Osteocyte (in vitro differentiated cells): ENCODE results near the gene RWDD3. TPM values are rescaled to one million over a fixed set of nuclear protein-coding genes. Genes with fewer than 3 reads are reported as not detected.

Experiments used
- DNase-seq: peaks from one replicate; pipeline ENCODE4 v3.0.0; 2021; ENCODE audit warnings: mixed read lengths; ENCODE audit not compliant: unreplicated experiment; ENCODE audit errors: extremely low spot score
- H3K27ac Mint-ChIP-seq: one replicate; pipeline ENCODE4 v1.8.0; 2021; ENCODE audit warnings: mild to moderate bottlenecking, mixed read lengths; ENCODE audit not compliant: unreplicated experiment
- H3K27me3 Mint-ChIP-seq: one replicate; pipeline ENCODE4 v1.8.0; 2021; ENCODE audit warnings: mixed read lengths; ENCODE audit not compliant: unreplicated experiment
- H3K36me3 Mint-ChIP-seq: one replicate; pipeline ENCODE4 v1.8.0; 2021; ENCODE audit warnings: mixed read lengths; ENCODE audit not compliant: unreplicated experiment
- H3K4me1 Mint-ChIP-seq: one replicate; pipeline ENCODE4 v1.8.0; 2021; ENCODE audit warnings: mixed read lengths; ENCODE audit not compliant: unreplicated experiment
- H3K4me3 Mint-ChIP-seq: one replicate; pipeline ENCODE4 v1.8.0; 2021; ENCODE audit warnings: mild to moderate bottlenecking, moderate library complexity, mixed read lengths; ENCODE audit not compliant: unreplicated experiment
- H3K9me3 Mint-ChIP-seq: one replicate; pipeline ENCODE4 v1.8.0; 2021; ENCODE audit warnings: mixed read lengths; ENCODE audit not compliant: unreplicated experiment
- total RNA-seq: library from RNA; stranded (reverse); gene quantifications from 2 replicates; pipeline ENCODE4 v1.2.1, GENCODE V29; 2021
- TF ChIP-seq, protein P1 (sequence below): fragments of 200-600 bp; sonication (generic); IDR thresholded peaks from 2 replicates; pipeline ENCODE4 v1.5.0; 2021; ENCODE audit warnings: antibody characterized with exemption, mild to moderate bottlenecking, moderate library complexity

The RWDD3 gene
- total RNA-seq, 1 donor from 2014 or later: 13.1 TPM

DNA sequence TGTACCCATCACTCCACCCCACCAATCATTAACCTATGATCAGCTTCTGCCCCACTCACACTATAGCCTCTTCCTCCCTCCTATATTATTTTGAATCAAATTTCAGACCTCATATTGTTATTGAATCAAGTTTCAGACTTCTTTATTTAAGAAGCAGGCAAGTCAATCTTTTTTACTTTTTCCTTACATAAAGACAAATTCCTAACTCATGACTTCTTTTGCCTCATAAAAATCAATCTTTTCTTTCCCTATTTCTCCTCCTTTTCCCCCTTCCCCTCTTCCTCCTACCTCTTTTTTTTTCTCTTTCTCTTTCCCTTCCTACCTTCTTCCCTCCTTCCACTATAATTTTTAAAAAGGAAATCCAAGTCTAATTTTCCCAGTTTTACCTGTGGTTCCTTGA is 4.3 kb upstream of the RWDD3 start:
- peaks cover 45% of the 10 kb centered on the region for H3K27me3 Mint-ChIP-seq
- TF ChIP-seq, protein P1, sequence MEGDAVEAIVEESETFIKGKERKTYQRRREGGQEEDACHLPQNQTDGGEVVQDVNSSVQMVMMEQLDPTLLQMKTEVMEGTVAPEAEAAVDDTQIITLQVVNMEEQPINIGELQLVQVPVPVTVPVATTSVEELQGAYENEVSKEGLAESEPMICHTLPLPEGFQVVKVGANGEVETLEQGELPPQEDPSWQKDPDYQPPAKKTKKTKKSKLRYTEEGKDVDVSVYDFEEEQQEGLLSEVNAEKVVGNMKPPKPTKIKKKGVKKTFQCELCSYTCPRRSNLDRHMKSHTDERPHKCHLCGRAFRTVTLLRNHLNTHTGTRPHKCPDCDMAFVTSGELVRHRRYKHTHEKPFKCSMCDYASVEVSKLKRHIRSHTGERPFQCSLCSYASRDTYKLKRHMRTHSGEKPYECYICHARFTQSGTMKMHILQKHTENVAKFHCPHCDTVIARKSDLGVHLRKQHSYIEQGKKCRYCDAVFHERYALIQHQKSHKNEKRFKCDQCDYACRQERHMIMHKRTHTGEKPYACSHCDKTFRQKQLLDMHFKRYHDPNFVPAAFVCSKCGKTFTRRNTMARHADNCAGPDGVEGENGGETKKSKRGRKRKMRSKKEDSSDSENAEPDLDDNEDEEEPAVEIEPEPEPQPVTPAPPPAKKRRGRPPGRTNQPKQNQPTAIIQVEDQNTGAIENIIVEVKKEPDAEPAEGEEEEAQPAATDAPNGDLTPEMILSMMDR: no peak
- H3K27ac Mint-ChIP-seq: no peak overlapping the region
- no peak for DNase-seq
- no peaks in the 10 kb centered on the region for H3K9me3 Mint-ChIP-seq
- peaks cover 11% of the 10 kb centered on the region for H3K4me1 Mint-ChIP-seq
- H3K4me3 Mint-ChIP-seq: no peak overlapping the region
- H3K36me3 Mint-ChIP-seq: no peaks in the 10 kb centered on the region

DNA sequence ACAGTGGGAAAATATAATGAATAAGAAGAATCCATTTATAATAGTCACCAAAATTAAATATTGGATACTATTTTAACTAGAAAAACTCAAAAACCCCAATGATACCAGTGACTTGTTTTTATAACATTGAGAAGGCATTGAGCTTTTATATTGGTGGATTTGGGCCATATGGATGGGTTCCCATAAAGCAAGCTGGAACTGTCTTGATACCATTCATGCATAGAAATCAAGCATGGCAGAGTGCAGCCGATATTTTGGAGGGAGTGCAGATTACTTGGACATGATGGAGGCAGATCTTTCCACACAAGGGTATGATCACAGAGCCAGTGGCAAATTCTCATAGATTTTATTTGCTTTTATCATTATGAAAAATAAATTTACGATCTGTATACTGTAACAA is 3.8 kb upstream of the RWDD3 start:
- TF ChIP-seq, protein P1: no peak
- Mint-ChIP-seq H3K36me3 (no peaks in the 10 kb centered on the region), H3K9me3 (no peaks in the 10 kb centered on the region), H3K27me3 (peaks cover 45% of the 10 kb centered on the region), H3K4me1 (peaks cover 12% of the 10 kb centered on the region), H3K4me3 (no peak overlapping the region), H3K27ac (no peak overlapping the region)
- no peak for DNase-seq

- Mint-ChIP-seq H3K9me3 (no peaks in the 10 kb centered on the region), H3K4me1 (peaks cover 12% of the 10 kb centered on the region), H3K27me3 (peaks cover 45% of the 10 kb centered on the region), H3K27ac (no peak overlapping the region), H3K36me3 (no peaks in the 10 kb centered on the region), H3K4me3 (no peak overlapping the region)
- TF ChIP-seq, protein P1: no peak
- DNase-seq: no peak
These were observed 3.2 kb upstream of the RWDD3 start for GRCh38 chr1:95230768-95231191.

DNA sequence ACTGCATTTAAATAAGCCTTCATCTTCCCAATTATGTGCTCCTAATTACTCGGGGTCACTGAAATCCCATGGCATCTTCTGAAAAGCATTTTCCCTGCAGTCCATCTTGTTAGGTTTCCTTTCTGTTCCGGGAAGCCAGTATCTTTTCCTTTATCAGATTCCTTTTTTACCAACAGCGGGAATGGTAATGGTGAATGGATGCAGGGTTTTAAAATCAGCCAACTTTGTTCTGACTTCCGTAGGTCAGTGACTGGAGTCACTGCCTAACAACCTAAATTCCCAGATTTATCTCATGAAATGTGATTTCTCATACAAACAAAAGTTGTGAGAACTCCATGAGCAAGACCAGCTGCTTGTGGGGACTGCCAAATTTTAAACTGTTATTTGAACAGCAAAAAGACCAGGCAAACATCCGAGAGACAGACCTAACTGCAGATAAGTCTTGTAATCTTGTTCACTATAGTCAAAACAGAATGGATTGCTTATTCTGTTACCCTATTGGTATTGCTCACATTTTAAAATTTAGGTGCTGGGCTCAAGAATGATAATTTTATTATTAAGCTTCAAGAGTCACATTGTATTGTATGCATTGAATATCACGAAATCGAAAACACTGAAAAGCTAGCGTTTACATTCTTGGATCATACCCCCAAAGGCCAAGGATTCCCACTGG is 1.2 kb upstream of the RWDD3 start:
- H3K27ac Mint-ChIP-seq: no peak overlapping the region
- H3K27me3 Mint-ChIP-seq: peaks cover 33% of the 10 kb centered on the region
- TF ChIP-seq, protein P1: no peak
- H3K36me3 Mint-ChIP-seq: peaks cover 4% of the 10 kb centered on the region
- H3K4me3 Mint-ChIP-seq: peak overlapping the region; percentile 87
- DNase-seq: no peak
- peaks cover 21% of the 10 kb centered on the region for H3K4me1 Mint-ChIP-seq
- H3K9me3 Mint-ChIP-seq: no peaks in the 10 kb centered on the region

DNA sequence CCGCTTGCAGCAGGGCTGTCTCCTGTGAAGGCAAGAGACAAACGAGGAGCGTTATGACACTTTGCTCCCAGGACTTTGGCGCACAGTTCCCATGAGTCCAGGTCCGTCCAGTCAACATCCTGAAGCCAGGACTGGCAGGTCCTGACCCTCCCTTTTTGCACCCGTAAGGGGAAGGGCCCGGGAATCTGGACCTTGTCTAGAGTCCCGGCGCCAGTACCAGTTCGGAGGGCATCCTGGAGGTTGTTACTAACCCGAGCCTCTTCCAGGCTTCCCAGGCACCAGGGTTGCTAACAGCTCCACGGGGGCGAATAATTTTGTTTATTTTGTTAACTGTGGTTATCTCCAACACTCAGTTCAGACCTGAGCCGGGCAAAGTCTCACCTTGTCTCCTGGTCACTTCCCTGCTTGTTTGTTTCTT is 682 bp upstream of the RWDD3 start:
- H3K4me3 Mint-ChIP-seq: peak overlapping the region; percentile 87
- TF ChIP-seq, protein P1: no peak
- peaks cover 4% of the 10 kb centered on the region for H3K36me3 Mint-ChIP-seq
- peaks cover 32% of the 10 kb centered on the region for H3K27me3 Mint-ChIP-seq
- peak overlapping the region; percentile 90 for H3K27ac Mint-ChIP-seq
- peaks cover 24% of the 10 kb centered on the region for H3K4me1 Mint-ChIP-seq
- DNase-seq: no peak
- H3K9me3 Mint-ChIP-seq: no peaks in the 10 kb centered on the region
